ENCODE measurements around the gene CCSER1. TPM values are rescaled to one million over a fixed set of nuclear protein-coding genes. Genes with fewer than 3 reads are reported as not detected.

CCSER1 gene
- total RNA-seq, 1 donor from 2014 or later: 1.4 TPM

DNA sequence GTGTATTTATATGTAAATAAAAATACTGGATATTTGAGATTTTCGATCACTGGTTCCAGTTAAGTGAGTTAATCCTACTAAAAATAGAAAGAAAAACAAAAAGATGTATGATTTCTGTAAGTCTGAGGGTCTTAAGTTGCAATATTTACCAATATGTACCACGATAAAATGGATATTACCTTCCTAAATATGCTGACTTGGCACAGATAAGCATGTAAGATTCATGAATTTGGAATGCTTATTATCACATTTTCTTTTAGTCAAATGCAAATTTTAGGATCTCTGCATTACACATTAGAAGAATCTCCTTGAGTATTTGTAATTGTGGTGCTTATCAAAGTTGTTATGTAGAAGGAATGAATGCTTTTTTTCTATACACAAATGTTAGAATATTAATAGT, 1158.3 kb downstream of the CCSER1 start:
- DNase-seq (ENCODE audit: low read depth): no peak
- Histone ChIP-seq H3K36me3 (ENCODE audit: control insufficient read depth, insufficient read depth, low read length) (no peaks in the 10 kb centered on the region), H3K4me3 (ENCODE audit: low read depth, low read length) (no peak overlapping the region), H3K27me3 (ENCODE audit: control insufficient read depth, insufficient read depth, low read length) (no peaks in the 10 kb centered on the region)
- no peak for TF ChIP-seq CTCF (IDR thresholded peaks at IDR 0.05; ENCODE audit: insufficient read depth, low read length, poor library complexity, severe bottlenecking)

DNA sequence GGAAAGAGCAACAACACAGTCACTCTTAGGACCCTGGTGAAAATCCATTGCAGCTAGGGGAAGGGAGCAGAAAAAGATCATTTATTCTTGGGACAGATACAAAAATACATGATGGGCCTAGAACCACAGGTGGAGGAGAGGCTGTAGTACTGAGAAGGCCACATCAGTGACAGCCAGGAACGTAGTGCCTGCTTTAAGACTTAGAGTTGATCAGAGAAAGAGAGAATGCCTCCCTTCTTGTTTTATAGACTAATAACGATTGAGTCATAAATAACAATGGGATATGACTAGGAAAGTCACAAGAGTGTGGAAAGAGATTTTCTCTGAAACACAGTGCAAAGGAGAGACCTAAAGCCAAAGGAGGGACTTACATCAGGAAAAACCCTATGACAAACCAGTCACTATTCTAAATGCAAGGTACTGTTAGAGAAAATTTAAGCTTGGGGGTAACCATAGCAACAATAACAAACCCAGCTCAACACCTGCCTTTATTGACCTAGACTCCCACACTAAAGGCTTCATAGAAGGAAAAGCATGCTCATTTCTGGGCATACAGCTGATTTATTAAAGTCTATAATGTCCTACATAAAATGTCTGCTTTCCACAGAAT, 1161.6 kb downstream of the CCSER1 start:
- Histone ChIP-seq H3K36me3 (ENCODE audit: control insufficient read depth, insufficient read depth, low read length) (no peaks in the 10 kb centered on the region), H3K4me3 (ENCODE audit: low read depth, low read length) (no peak overlapping the region), H3K27me3 (ENCODE audit: control insufficient read depth, insufficient read depth, low read length) (no peaks in the 10 kb centered on the region)
- DNase-seq (ENCODE audit: low read depth): no peak
- TF ChIP-seq CTCF (IDR thresholded peaks at IDR 0.05; ENCODE audit: insufficient read depth, low read length, poor library complexity, severe bottlenecking): no peak

DNA sequence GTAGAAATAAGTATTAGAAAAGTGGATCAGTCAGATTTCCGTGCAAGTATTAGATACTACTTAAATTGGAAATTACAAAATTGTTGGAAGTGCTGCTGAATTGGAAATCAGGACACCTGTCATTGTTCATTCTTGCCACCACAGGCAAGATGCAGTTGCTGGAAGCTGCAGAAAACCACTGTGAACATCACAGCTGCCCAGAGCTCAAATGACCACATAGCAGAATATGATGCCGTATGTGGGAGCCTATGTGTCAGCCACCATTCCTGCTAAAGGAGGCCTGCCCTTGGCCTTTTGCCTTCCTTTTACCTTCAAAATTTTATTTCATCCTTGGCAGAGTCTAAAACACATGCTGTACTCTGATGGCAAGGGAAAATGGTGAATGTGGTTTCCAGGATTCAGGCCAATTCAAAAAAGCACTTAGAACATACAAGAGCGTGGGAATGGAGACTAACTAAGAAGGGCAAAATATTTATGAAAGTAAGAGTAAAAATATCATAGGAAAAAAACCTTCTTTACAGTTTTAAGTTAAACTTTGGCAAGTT, 1171.0 kb downstream of the CCSER1 start:
- no peak overlapping the region for H3K4me3 ChIP-seq (ENCODE audit: low read depth, low read length)
- no peak for DNase-seq (ENCODE audit: low read depth)
- no peaks in the 10 kb centered on the region for H3K36me3 ChIP-seq (ENCODE audit: control insufficient read depth, insufficient read depth, low read length)
- TF ChIP-seq CTCF (IDR thresholded peaks at IDR 0.05; ENCODE audit: insufficient read depth, low read length, poor library complexity, severe bottlenecking): no peak
- H3K27me3 ChIP-seq (ENCODE audit: control insufficient read depth, insufficient read depth, low read length): no peaks in the 10 kb centered on the region

DNA sequence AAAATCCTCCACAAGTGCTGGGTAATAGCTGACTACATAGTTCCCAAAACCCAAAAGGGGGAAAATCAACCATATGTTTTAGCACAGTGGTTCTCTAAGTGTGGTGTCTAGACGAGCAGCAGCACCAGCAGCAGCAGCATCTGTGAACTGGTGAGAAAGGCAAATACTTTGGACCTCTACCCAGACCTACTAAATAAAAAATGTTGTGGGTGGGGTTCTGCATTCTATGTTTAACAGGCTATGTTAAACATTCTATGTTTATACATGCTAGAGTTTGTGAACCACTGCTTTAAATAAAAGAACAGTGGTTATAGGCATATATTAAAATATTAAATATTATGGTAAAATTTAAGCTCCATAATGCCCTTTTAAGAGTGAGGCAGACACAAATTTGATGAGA, 1171.6 kb downstream of the CCSER1 start:
- TF ChIP-seq CTCF (IDR thresholded peaks at IDR 0.05; ENCODE audit: insufficient read depth, low read length, poor library complexity, severe bottlenecking): no peak
- DNase-seq (ENCODE audit: low read depth): no peak
- H3K36me3 ChIP-seq (ENCODE audit: control insufficient read depth, insufficient read depth, low read length): no peaks in the 10 kb centered on the region
- no peak overlapping the region for H3K4me3 ChIP-seq (ENCODE audit: low read depth, low read length)
- no peaks in the 10 kb centered on the region for H3K27me3 ChIP-seq (ENCODE audit: control insufficient read depth, insufficient read depth, low read length)

DNA sequence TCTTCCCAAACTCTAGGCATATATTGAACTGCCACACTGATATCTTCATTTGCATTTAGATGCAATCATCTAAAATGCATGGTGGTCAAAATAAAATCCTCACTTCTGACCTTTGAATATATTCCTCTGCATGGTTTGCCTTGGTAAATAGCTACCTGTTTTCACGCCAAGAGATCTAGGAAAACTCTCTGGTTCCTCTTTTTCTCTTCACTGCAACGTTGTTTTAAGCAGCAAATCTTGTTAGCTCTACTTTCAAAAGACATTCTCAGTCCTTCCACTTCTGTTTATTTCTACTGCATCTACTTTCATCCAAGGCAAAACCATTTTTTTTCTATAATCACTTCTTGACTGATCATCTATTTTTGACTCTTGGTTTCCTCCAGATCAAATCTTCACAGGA, 1174.9 kb downstream of the CCSER1 start:
- no peak overlapping the region for H3K4me3 ChIP-seq (ENCODE audit: low read depth, low read length)
- no peaks in the 10 kb centered on the region for H3K36me3 ChIP-seq (ENCODE audit: control insufficient read depth, insufficient read depth, low read length)
- DNase-seq (ENCODE audit: low read depth): no peak
- H3K27me3 ChIP-seq (ENCODE audit: control insufficient read depth, insufficient read depth, low read length): no peaks in the 10 kb centered on the region
- no peak for TF ChIP-seq CTCF (IDR thresholded peaks at IDR 0.05; ENCODE audit: insufficient read depth, low read length, poor library complexity, severe bottlenecking)

DNA sequence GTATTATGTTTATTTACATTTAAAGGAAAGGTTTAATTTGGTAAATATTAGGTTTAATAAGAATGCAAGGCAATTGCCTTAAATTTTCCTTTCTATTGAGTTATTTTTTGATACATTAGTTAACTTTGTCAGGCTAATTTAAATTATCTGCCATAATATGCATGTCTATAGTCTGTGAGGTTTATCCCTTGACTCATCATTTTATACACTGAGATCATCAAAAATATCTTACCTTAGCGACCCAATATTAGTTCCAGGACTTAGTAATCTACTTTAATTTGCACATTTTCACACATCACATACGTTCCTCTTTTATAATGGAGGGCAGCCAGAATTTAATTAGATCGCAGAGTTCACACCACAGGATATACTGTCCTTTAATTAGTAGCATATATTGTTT, 1177.1 kb downstream of the CCSER1 start:
- no peak overlapping the region for H3K4me3 ChIP-seq (ENCODE audit: low read depth, low read length)
- no peaks in the 10 kb centered on the region for H3K36me3 ChIP-seq (ENCODE audit: control insufficient read depth, insufficient read depth, low read length)
- TF ChIP-seq CTCF (IDR thresholded peaks at IDR 0.05; ENCODE audit: insufficient read depth, low read length, poor library complexity, severe bottlenecking): no peak
- no peak for DNase-seq (ENCODE audit: low read depth)
- no peaks in the 10 kb centered on the region for H3K27me3 ChIP-seq (ENCODE audit: control insufficient read depth, insufficient read depth, low read length)

All from kidney epithelial cell (primary cell).